Psoas muscle (tissue), 8 donors: ENCODE data around the gene DNAJB7. TPM values are rescaled to one million over a fixed set of nuclear protein-coding genes. Genes with fewer than 3 reads are reported as not detected.
"Not testable (repeated sequence)": the region's sequence is repeated elsewhere in the genome, so short reads cannot be mapped to it uniquely, and the experiment has no call there.

Source experiments
- ATAC-seq, 4 donors: fragments of 200-7000 bp; cut with Tn5 transposase; one replicate each; pipeline ENCODE4 v1.9.1; 2020; ENCODE audit warnings: moderate library complexity in 3 of 4, mild to moderate bottlenecking in 2 of 4
- DNase-seq, 2 donors: peaks; one replicate each; pipeline ENCODE4 v3.0.0-alpha.2; 2020
- H3K27ac ChIP-seq: fragments of 200-600 bp; one replicate; pipeline ENCODE4 v1.8.0; 2022
- H3K27me3 ChIP-seq, 3 donors: fragments of 200-600 bp in 1 of 3; one replicate each; pipeline versions ENCODE4 v1.6.1 to v1.8.0; 2013 to 2022; ENCODE audit warnings: low read length in 2 of 3, mild to moderate bottlenecking in 2 of 3, moderate library complexity in 1 of 3; ENCODE audit not compliant: insufficient read depth in 3 of 3
- H3K36me3 ChIP-seq, 2 donors: fragments of 200-600 bp in 1 of 2; one replicate each; pipeline versions ENCODE4 v1.6.1 to v1.8.0; 2013 to 2022; ENCODE audit warnings: low read depth in 1 of 2, mild to moderate bottlenecking in 1 of 2, moderate library complexity in 1 of 2; ENCODE audit not compliant: insufficient read depth in 1 of 2
- H3K4me1 ChIP-seq: fragments of 200-600 bp; one replicate; pipeline ENCODE4 v1.8.0; 2022
- H3K4me3 ChIP-seq: fragments of 200-600 bp; one replicate; pipeline ENCODE4 v1.8.0; 2022; ENCODE audit warnings: mild to moderate bottlenecking
- H3K9me3 ChIP-seq: fragments of 200-600 bp; one replicate; pipeline ENCODE4 v1.8.0; 2022
- CTCF ChIP-seq: fragments of 200-600 bp; IDR thresholded peaks from one replicate; pipeline ENCODE4 v1.8.0; 2022; ENCODE audit warnings: antibody characterized with exemption
- WGBS, 3 donors: extraction: QIAGEN DNeasy Blood & Tissue Kit; methylation state at CpG; one replicate each; pipeline versions ENCODE4 v1.1.6 to v1.1.7; 2013; 5-methylcytosine and 5-hydroxymethylcytosine counted together
- intact Hi-C, 2 donors: fragments of 100-400 bp; cut with DNase I; formaldehyde crosslinking; loops; one replicate each; pipeline versions ENCODE4 v1.11.0 to v1.14.2; 2022
- polyA plus RNA-seq, 3 donors: library from polyadenylated mRNA; stranded (reverse); fragments of 200-250 nt; gene quantifications; one replicate each; pipeline ENCODE4 v1.2.3, GENCODE V29; 2013
- total RNA-seq, 4 donors: library from RNA; stranded (reverse); fragmentation: NEBNext Ultra II Directional in 2 of 4; extraction: Animal tissue kit (Norgen Biotek cat#: 25700) in 2 of 4; gene quantifications; one replicate each; pipeline versions ENCODE4 v1.2.1 to v1.2.4, GENCODE V29; 2021 to 2023
- donor health status: healthy with polysubstance abuse.
- donor health status: DM: no; HTN: no; CAD: no; lungs with moderate emphysema.
- donor health status: Bipolar disorder and iron deficiency.
- donor health status: healthy.
- donor health status: DM: yes; HTN: yes; CAD: no.
- donor health status: DM: no; HTN: no; CAD: no.
- donor health status: DM: no; HTN: no; CAD: no.
- donor health status: DM: yes; HTN: yes; CAD: no.

Gene DNAJB7
- total and polyA plus RNA-seq, 7 donors: 0.01 to 0.03 TPM; not detected in 5

- peaks cover 68% of the 10 kb centered on the region for H3K4me1 ChIP-seq
- H3K4me3 ChIP-seq: peak overlapping the region; percentile 96
- no peaks in the 10 kb centered on the region for H3K27me3 ChIP-seq
- ATAC-seq (no peak), DNase-seq (peak; percentile 14 to 53)
- peak overlapping the region; percentile 98 for H3K27ac ChIP-seq
- H3K9me3 ChIP-seq: no peaks in the 10 kb centered on the region
- no peak for TF ChIP-seq CTCF
- intact Hi-C loops: no loop called here
- H3K36me3 ChIP-seq: peaks cover 0 to 10% of the 10 kb centered on the region in 2 donors
- 25 to 32% (median 29%) methylated on average over 20 of the region's 20 CpGs for WGBS, 3 donors
Measured at GRCh38 chr22:40855071-40855978, 6.6 kb downstream of the DNAJB7 start.

- TF ChIP-seq CTCF: no peak
- ATAC-seq (no peak), DNase-seq (no peak)
- whole genome bisulfite sequencing, 3 donors: 33 to 53% (median 49%) methylated on average over 3 of the region's 3 CpGs
- peak overlapping the region; percentile 98 for H3K27ac ChIP-seq
- peaks cover 3 to 23% of the 10 kb centered on the region in 2 donors for H3K36me3 ChIP-seq
- peak overlapping the region; percentile 96 for H3K4me3 ChIP-seq
- H3K27me3 ChIP-seq: no peaks in the 10 kb centered on the region
- H3K4me1 ChIP-seq: peaks cover 69% of the 10 kb centered on the region
- intact Hi-C loops: no loop called here
- H3K9me3 ChIP-seq: no peaks in the 10 kb centered on the region
Measured at GRCh38 chr22:40853961-40854360, 8.0 kb downstream of the DNAJB7 start.

- TF ChIP-seq CTCF: no peak
- H3K4me3 ChIP-seq: peak overlapping the region; percentile 96
- ATAC-seq (no peak), DNase-seq (no peak)
- peak overlapping the region; percentile 98 for H3K27ac ChIP-seq
- H3K9me3 ChIP-seq: no peaks in the 10 kb centered on the region
- peaks cover 65% of the 10 kb centered on the region for H3K4me1 ChIP-seq
- intact Hi-C loops: no loop called here
- peaks cover 3 to 29% of the 10 kb centered on the region in 2 donors for H3K36me3 ChIP-seq
- 39 to 81% (median 54%) methylated on average over 1 of the region's 1 CpG for WGBS, 3 donors
- H3K27me3 ChIP-seq: no peaks in the 10 kb centered on the region
Measured at GRCh38 chr22:40853333-40853732, 8.6 kb downstream of the DNAJB7 start.

- WGBS, 3 donors: 91 to 95% (median 92%) methylated on average over 11 of the region's 11 CpGs
- peaks cover 33% of the 10 kb centered on the region for H3K4me1 ChIP-seq
- H3K27me3 ChIP-seq, H3K9me3 ChIP-seq, DNase-seq, intact Hi-C loops, ATAC-seq, H3K4me3 ChIP-seq: not testable (repeated sequence)
- H3K36me3 ChIP-seq: peaks cover 7 to 98% of the 10 kb centered on the region in 2 donors
- H3K27ac ChIP-seq: peak overlapping the region; percentile 54
Measured at GRCh38 chr22:40845816-40846215, 16.1 kb downstream of the DNAJB7 start.

- H3K27ac ChIP-seq: peak overlapping the region; percentile 54
- 42 to 69% (median 58%) methylated on average over 3 of the region's 3 CpGs for WGBS, 3 donors
Measured at GRCh38 chr22:40844951-40845350, 17.0 kb downstream of the DNAJB7 start.

More at GRCh38 chr22:40844951-40845350, 17.0 kb downstream of the DNAJB7 start:
- Histone ChIP-seq H3K36me3 (peaks cover 5 to 98% of the 10 kb centered on the region in 2 donors), H3K9me3 (no peaks in the 10 kb centered on the region), H3K4me1 (peaks cover 25% of the 10 kb centered on the region), H3K4me3 (no peak overlapping the region), H3K27me3 (no peaks in the 10 kb centered on the region)
- DNase-seq (no peak), ATAC-seq (peak; percentile 65 to 84 (median 74))
- intact Hi-C loops: no loop called here
- no peak for TF ChIP-seq CTCF
